Activated CD4-positive, alpha-beta T cell treated with anti-CD3 and anti-CD28 coated beads, Interleukin-2, Interleukin-4, amounts not matched to agents 100 ng/mL and 50 ng/mL, durations not matched to agents 16 hours and 8 hours (primary cell): ENCODE results near the gene RASGRP2.

Source experiments
- DNase-seq: peaks from one replicate; pipeline ENCODE4 v3.0.0-alpha.2; 2020; ENCODE audit warnings: low spot score

The RASGRP2 gene

DNA sequence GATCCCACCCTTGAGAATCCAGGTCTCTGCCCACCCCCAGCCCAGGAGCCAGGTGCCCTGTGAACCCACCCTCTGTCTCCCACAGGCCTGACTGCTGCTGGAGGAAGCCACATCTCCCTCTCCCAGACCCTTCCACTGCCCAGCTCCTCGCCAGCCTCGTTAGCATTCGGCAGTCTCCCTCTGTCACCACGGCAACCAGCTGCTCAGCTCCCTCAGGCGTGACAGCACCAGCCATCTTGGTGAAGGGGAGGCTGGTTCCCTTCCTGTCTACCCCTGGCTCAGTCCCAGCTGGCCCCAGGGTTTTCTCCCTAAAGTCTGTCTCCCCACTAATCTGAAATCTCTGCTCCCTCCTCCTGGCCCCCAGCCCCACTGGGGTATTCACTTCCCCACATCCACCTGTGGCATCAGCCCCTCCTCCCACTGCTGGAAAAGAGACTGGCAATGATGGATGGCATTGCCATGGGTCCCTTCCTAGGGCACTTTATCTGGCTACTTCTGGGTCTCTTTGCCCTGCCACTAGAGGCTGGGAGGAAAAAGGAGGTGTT, 49.0 kb downstream of the RASGRP2 start:
- no peak for DNase-seq

DNA sequence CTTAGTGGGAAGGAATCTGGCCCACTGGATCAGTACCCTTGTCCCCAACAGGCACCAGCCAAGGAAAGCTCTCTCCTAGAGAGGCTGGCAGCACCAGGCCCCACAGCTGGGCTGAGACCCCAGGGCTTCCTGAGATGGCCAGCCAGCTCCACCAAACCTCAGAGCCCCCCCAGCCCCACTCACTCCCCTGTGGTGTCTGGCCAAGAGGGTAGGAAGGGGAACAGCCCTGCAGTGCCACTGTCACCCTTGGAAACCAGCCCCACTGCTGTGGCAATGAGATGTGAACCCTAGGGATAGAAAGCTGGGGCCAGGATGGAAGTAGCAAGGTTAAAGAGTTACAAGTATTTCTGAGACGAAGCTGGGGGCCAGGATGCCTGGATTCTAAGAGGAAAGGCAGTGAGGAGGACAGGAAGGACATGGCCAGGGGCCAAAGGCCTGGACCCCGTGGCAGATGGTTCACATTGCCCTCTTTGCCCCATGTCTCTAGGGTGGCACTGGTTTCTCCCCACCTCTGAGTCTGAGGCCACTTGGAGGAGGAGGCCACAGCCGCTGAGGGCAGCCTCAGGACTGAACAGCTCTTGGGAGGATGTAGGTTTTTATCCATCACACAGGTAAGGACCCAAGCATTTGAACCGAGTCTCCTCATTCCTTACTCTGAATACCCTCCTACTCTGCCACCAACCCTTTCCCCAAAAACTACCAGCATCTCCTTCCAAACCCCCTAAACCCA, 49.8 kb downstream of the RASGRP2 start:
- no peak for DNase-seq

DNA sequence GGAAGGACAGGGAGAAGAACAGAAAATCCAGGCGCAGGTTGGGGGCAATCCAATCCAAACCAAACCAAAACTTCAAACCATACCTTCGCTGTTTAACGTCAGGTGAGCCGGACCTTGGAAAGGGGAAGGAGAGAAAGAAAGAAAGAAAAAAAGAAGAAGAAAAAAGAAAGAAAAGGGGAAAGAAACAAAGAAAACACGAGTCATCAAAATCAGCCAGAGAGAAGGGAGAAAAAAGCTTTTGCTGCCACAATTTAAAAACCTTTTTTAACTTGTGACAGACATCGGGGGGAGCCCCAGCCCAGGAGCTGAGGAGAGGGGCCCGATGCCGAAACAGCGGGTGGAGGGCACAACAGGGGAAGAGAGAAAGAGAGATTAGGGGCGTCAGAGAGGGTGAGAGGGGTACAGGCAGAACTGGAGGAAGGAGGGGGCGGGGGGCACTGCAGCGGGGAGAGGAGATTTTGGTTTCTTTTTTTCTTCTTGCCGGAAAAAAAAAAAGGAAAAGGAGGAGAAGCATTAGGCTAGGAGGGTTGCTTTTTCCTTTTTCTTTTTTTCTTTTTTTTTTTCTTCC, 51.1 kb downstream of the RASGRP2 start:
- no peak for DNase-seq

DNA sequence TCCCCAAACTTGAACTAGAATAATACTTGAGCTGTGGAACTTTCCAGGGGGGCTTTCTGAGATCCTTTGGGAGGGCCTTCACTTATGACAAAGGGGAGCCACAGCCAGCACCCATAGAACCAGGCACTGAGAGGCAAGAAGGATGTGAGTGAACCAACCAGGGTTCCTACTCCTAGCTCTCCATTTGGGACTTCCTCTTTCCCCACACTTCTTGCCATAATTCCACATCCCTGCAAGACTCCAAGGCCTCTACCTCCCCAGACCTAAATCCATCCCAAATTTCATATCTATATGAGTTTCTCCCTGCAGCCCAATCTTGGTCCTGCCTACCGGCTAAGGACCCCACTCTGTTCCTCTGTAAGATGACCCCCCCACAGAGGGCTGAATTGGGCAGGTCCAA, 52.4 kb downstream of the RASGRP2 start:
- no peak for DNase-seq

DNA sequence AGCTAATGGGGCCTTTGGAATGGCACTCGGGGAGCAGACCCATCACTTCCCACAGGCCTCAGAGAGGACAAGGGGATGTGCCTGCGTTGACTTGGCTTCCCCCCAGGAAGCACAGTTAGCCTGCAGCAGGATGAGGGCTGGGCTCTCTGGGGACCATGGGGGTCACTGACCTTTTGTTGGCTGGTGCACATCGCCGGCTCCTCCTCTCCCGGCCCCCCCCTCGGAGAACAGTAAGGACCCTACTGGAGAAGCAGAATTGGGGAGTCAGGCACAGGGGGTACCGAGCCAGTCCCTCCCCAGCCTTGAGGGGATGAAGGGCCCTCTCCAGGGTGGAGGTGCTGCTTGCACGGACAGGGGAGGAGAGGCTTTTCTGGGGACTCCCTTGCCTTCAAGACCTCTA, 53.7 kb downstream of the RASGRP2 start:
- DNase-seq = no peak

DNA sequence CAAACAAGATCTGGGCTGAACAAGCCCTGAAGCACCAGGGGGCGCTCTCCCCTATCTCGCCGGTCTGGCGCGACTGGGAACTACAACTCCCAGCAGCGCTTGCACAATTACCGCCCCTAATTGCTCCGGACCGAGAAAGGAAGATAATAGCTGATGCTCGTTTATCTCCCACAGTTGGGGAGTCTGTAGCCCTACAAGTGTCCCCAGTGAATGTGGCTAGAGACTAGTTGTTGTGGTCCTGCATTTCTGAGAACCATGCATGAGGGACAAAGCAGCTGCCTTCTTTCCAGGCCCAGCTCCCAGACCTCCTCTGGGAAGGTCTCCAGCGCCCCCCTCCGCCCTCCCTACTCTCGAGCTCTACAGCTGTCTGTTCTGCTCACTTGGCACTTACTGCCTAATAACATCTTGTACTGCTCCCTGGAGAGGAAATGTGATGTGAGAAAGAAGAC, 55.4 kb downstream of the RASGRP2 start:
- DNase-seq = peak; percentile 88

DNA sequence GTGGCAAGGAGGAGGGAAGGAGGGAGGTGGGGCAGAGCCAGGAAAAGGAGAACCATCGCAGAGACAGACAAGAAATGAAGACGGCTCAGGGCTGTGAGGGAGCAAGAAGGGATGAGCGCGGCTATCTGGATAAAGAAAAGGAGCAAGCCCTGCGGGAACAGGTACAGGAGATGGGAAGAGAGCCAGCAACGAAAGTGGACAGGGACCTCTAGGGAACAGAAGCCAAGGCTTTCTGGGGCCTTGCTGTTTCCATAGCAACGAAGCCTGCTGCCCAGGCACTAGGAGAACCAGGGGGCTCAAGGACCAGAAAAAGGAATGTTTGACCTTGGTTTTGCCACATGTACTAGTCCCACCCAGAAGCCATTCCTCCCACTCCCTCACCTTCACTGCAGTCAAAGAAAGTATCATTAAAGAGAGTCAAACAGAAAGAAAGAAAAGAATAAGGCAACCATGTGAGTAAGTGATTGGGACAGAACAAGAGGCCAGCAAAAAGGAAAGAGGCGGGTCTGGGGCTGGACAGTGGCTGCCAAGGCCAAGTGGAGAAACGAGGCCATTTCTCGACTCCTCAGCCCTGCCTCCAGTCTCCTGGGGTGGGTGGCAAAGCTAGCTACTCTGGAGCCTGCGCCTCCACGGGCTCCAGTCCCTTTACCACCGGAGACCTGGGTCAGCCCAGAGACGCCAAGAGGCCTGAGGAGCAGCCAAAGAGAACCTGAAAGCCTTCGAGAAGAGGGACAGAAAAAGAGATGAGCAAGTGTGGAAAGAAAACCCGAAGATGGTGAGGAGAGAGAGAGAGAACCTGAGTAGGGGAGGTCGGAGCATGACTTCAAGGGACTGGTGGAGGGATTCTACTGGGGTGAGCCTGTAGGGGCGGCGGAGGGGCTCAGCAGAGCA, 56.1 kb downstream of the RASGRP2 start:
- no peak for DNase-seq

DNA sequence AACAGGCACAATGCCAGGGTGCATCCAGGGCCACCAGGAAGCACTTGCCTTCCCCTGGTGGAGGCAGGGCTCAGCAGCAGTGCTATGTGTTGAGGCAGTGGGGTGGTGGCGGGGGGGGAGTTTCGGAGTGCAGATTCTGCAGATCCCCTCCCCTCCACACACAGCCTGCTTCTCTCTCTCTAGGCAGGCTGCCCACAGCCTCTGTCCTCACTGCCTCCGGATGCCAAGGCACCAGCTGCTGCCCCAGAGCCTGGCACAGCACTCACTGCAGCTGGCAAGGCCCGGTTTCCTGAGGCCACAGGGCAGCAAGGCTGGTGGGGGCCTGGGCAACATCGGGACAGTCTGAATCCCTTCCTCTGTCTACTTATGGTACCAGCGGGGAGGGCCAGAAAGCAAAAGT, 56.7 kb downstream of the RASGRP2 start:
- DNase-seq = no peak

DNA sequence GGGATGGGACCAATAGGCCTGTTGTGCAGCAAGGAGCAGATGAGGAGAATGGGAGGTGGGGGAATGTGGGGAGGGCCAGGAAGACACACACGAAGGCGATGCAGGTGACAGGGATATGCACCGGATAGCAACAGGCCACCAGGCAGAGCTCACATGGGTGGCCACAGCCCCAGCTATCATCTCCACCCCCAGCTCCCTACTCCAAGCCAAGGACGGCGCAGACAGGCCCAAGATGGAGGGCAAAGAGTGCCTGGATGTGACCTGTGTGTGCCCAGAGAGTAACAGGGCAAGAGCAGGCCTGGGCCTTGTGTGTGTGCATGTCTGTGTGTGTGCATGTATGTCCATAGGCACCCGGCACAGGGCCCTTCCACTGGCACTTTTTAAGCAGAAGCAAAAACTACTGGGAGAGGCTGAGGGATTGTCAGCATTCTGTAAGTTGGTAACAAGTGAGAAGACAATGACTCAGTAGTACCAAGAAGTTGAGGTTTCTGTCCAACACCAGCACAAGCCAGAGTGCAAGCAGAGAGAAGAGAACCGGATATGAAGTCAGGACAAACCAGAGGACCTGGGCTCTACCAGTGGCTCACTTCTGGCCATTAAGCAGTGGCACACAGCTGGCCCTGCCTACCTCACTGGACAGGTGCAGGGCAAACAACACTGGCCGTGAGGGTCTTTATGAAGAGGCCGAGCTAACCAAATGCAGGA, 57.3 kb downstream of the RASGRP2 start:
- peak; percentile 18 for DNase-seq

DNA sequence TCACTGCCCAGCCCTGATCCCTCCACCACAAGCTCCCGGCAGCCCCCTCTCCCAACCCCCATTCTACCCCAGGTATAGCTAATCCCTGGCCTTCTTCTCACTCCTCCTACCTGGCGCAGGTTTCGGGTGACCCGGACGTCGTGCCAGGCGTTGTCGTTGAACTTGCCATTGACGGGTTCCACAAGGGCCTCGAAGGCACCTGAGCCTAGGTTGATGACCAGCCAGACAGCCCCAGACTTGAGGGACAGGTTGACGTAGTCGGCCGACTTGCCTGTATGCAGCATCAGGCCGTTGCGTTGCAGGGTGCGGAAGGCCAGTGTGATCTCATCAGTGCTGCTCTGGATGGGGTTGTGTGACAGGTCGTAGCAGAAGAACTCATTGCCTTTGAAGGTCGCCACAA, 58.4 kb downstream of the RASGRP2 start:
- DNase-seq = no peak

DNA sequence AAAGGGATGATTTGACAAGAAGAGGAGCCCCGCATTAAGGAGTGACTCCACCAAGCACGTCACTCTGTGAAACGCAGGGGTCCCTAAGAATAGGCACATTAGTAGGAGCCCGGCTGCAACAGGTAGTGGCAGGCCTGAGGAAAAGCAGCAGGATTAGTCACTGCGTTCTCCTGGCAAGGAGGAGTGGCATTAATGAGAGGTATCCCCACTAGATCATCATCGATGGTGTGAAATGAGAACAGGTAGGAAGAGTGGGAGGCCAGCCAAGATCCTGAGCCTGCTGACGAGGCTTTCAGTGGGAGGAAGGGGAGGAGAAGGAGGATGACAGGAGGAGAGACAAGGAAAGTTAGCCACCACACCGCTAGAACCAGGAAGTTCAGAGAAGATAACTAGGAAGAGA, 59.6 kb downstream of the RASGRP2 start:
- no peak for DNase-seq

DNA sequence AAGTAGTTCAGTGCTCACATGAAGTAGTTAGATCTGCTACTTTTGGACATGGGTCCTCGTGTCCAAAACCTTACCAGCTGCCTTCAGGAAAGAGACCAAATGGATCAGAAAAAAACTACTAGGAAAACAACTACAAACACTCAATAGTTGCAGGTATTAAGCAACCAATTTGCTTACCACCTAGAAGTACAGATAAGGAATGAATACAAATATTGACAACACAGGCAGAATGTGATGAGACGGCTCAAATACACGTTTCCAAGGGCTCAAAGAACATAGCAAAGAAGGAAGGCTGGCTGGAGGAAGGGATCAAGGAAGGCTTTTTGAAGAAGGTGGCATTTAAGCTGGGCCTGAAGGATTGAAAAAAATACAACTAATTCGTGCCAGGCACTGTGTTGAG, 62.8 kb downstream of the RASGRP2 start:
- no peak for DNase-seq

DNA sequence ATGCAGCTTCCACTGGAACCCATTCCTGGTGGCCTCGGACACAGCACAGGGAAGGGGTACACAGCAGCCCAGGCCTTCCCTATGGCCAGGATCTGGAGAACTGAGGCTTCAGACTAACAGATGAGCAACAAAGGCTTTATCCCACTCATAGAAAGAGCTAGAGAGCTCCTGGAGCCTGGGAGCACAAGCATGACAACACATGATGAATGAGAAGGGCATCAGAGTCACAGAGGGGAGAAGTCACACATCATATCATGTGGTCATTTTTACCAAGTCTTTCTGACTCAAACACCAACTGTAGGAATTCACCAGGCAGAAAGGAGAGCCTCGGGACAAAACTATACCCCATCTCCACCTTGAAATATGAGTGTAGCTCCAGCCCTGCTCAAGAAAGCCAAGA, 64.1 kb downstream of the RASGRP2 start:
- no peak for DNase-seq

DNA sequence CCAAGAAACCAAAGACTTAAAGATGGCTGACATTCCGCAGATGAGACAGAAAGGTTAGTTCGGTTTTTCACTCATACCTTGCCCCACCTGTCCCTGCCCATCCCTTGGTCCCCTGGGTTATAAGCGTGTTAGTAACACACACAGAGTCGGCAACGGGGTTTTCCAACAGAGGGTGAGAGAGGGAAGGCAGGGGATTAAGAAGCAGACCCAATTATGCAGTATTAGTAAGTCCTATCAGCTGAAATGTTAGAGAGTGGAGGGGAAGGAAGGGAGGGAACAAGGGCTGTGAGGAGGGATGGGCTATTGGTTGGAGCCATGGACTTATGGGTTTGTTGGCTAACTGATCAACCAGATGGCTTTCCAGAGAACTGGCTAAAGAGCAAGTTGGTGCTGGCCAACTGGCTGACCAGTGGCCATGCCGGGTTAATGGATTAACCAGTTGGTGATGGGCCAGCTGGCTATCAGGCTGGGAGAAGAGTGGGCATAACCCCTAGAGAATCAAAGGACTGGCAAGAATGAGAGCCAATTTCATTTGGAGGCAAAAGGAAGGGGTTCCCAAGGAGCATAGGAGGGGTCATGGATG, 66.4 kb downstream of the RASGRP2 start:
- no peak for DNase-seq
